GM23248 (cell line): Measurements from ENCODE around the gene FAF2.

Source experiments
- EZH2 ChIP-seq: fragments of 200-600 bp; sonication (generic); IDR thresholded peaks from 2 replicates; pipeline ENCODE4 v1.6.1; 2018; ENCODE audit warnings: antibody characterized with exemption, mild to moderate bottlenecking; ENCODE audit not compliant: insufficient read depth, poor library complexity, severe bottlenecking
- EZH2phosphoT487 ChIP-seq: fragments of 200-600 bp; sonication (generic); IDR thresholded peaks from 2 replicates; pipeline ENCODE4 v1.6.1; 2018; ENCODE audit warnings: antibody characterized with exemption, moderate library complexity, mild to moderate bottlenecking, low read depth; ENCODE audit not compliant: insufficient read depth

DNA sequence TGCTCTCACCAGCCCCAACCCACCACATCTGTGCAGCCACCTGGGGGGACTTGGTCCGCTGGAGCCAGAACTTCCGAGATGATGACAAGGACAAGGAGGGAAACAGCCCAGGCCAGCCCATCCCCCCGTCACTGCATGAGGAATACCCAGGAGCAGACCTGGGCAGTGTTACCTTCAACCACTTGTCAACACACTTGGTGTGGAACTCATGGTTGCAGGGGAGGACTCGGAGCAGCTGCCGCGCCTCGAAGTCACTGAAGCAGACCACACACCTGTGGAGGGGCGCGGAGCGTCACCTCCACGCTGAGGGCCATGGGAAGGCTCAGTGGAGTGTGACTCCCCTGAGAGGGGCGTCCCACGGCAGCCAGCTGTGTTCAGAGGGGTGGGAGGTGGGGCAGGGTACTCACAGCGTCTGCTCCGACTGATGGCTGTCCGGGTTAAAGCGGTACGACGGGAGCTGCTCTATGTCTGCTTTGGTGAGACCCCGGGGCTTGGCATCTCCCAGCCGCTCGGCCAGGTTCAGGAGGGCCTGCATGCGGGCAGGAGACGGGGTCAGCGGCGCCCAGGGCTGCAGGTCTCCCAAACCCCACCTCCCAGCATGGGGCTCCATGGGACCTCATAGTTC, 81.0 kb downstream of the FAF2 start:
- TF ChIP-seq EZH2 (no peak), EZH2phosphoT487 (no peak)
